GM19099 (cell line): ENCODE measurements around the gene ZHX3.

Experiments
- POLR2A ChIP-seq: IDR thresholded peaks from 3 replicates; pipeline ENCODE4 v1.6.1; 2011; ENCODE audit warnings: low read depth; ENCODE audit not compliant: insufficient read length; ENCODE audit errors: extremely low read depth

ZHX3 gene

DNA sequence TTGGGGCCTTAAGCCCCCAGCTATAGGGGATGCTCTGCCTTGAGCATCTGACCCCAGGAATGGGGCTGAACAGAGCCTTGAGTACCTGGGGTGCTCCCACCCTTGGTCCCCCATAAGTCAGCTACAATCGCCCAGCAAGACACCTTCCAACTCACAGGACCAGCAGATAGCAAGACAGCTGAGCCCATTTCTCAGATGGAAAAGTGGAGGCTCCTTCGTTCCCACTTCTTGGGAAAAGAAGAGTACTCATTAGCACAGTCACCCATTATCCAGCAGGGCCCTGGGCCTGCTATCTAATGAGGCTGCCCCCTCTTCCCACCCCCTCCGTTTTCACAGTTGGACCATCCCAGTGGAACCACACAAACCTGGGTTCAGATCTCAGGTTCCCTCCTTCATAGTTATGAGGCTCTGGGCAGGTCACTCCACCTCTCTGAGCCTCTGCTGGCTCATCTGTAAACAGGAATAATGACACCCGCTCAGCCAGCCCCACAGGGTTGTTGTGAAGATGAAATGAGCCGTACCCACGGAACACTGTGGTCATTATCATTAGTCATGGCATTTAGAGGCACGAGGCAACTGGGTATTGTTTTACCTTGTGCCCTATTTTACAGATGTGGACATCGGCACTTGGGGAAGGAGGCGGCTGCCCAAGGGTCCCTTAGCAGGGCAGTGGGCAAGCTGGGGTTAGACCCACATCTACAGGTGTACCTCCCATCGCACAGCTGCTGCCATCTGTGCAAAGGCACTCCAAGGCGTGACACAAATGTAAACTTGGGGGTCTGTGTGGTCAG, 27.6 kb upstream of the ZHX3 start:
- TF ChIP-seq POLR2A = no peak

DNA sequence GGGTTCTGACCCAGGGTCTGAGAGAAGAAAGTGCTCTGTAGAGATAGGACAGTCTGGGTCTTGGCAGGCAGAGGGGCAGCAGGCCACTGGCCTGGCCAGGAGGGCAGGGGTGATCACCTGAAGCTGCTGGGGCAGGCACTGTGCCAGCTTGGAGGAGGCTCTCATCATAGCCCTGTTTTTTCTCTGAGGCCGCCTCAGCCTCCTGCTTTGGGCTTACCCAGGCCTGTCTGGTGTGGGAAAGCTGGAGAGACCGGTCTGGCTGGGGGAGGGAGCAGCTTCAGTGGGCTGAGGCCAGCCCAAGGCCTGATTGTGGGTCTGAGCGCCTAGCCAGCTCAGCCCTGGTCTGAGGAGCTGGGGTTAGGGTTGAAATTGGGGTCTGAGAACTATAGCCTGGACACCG, 26.9 kb upstream of the ZHX3 start:
- no peak for TF ChIP-seq POLR2A

DNA sequence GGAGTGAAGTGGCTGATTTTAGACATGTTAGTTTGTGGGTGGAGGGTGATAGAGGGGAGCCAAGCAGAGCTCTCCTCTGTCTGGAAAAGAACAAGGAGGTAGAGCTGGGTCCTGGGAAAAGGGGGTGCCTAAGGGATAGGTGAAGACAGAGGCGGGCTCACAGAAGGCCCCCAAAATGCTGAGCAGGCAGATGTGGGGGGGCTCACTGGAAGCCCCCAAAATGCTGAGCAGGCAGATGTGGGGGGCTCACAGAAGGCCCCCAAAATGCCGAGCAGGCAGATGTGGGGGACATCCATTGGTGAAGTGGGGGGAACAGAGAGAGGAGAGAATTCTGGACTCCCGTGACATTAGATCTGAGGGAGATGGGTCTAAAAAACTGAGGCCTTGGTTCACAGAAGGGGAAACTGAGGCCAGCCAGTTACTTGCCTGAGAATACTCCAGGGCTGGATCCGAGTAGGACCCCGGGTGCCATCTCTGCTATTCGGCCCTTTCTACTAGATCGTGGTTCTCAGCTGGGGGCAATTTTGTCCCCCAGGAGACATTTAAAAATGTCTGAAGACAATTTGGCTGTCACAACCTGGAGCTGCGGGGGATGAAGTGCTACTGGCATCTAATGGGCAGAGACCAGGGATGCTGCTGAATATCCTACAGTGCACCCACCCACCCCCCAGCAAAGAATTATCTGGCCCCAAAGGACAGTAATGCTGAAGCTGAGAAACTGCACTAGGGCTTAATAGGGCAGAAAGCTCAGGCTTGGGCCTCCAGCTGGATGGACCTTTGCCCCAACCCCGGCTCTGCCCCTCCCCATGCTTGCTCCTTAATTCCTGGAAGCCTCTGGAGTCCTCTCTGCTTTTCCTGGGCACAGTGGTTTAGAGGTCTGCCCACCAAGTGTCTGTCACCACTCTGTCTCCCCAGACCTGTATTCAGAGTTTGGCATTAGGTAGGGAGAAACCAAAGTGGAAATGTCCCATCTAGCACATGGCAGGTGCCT, 25.2 kb upstream of the ZHX3 start:
- TF ChIP-seq POLR2A = no peak

DNA sequence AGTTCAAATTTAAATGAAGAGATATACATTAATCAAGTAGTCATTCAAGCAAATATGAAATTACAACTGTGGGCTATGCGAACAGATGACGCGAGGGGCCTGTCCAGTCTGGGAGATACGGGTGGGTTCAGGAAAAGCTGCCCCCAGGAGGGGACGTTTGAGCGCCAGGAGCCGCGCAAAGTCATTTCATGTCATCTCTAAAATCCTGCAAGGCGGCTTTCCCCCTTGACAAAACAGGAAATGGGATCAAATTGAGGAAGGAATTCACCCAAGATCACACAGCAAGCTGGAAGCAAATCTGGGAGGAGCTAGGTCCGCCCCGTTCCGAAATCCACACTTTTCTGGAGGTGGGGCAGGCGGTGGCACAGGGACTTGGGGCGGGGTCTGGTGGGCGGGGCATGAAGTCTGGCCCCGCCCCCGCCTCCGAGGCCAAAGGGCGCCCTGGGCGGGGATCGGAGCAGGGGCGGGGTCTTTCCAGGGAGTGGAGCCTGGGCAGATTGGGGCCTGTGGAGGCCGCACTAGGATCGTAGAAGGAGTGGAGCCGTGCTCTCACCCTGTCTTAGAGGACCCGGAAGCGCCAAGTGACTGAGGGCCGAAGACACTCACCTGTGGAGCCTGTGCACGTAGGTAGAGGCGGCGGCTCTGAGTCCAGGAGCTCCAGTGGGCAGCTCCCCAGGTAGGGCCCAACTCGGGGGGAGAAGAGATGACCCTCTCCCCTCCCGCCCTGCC, 23.0 kb upstream of the ZHX3 start, which contains the start of gene LPIN3:
LPIN3 (plus strand) TSS at position 495 of the 729 bp plus-strand sequence. CDS start 4,983 bp downstream, outside the sequence.
- TF ChIP-seq POLR2A = no peak

DNA sequence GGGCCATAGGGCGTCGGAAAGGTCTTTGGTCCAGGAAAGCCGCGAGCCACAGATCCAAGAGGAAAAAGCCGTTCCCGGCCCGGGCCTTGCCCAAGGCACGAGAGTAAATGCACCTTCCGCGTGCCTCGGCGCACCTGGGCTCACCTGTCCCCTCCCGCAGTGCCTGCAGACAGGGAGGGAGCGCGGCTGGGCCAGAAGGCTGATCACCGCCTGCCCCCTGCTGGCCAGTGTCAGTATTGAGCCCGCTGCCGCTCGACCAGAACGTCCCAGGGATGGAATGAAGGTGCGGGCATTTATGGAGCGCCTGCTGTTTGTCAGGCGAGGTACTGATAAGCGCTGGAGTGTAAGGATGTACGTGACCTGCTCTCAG, 22.4 kb upstream of the ZHX3 start:
- TF ChIP-seq POLR2A = no peak

DNA sequence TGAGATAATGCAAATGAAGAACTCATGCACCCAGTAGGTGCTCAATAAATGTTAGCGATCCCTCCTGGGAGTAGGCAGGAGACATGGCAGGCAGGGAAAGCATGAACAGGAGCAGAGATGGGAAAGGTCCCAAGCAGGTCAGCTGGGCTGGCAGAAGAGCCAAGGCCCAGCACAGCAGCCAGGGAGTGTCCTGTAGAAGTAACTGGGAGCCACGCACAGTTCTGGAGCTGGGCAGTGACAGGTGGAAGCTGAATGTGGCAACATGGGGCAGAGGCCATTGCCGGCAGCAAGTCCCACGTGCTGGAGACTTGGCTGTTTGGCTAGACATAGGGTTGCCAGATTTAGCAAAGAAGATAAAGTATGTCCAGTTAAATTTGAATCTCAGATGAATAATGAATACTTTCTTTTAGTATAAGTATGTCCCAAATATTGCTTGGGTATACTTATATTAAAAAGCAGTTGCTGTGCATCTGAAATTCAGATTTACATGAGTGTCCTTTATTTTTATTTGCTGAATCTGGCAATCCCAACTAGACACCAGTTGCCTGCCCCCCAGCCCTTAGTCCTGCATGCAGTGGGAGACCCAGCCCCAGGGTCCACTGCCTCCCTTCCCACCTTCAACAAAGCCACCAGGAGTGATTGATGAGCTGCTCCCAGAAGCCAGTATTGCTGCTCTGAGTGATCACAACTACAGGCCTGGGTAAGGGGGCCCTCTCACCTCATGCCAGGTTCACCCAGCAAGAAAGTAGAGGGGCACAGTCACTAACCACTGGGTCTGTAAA, 19.4 kb upstream of the ZHX3 start:
- no peak for TF ChIP-seq POLR2A

DNA sequence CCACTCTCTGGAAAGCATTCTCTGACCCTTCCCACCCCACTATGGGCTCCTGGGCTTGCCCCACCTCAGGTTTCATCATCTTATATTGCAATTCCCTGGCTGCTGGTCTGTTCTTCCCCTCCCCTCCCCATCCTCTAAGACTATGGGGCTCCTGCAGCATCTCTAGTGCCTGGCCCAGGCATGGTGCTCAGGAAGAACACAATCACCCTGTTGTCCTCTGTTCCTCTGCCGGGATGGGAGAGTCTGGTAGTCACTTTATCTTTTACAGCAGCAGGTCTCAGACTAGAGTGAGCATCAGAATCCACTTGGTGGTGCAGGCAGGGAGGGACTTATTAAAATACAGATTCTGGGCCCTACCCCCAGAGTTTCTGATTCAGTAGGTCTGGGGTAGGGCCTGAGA, 18.1 kb upstream of the ZHX3 start:
- TF ChIP-seq POLR2A = no peak

DNA sequence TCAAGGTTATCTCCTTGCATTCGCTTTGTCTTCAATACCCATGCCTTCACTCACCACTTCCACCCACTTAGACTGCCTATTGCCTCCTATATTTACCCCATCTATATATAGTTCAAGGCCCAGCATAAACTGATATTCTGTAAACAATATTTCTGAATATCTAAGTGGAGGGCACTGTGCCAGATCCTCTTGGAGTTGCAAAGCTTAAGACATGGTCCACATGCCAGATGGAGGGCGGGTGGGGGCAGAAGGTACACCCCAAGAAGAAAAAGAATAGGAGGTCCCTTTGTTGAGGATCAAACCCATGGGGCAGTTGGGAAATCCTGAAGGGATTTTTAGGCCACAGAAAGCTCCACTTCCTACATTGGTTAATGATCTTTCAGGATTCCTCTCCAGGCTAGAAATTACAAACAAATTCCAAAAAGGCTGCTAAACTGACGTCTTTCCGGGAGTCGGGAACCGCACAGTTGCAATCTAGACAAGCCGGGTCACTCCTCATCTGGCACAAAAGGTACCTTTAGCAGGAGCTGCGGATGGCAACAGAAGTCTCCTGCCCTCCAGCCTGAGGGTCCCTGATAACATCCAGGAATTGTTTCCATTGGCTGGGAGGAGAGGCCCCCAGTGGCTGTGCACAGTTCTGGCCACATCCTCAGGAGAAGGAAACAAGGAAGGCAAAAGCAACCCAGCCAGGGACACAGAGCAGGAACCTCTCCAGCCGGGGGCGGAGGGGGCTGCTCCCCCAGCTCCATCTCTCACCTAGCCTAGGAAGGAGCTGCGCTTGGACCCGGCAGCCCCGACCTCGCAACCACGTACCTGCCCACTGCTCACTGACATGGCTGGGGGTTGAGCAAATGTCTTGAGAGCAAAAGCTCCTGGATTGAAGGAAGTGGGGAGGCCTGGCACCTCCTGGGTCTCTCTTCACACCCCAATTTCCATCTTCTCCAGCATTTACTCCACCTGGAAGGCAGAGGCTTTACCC, 17.2 kb upstream of the ZHX3 start:
- TF ChIP-seq POLR2A = no peak

DNA sequence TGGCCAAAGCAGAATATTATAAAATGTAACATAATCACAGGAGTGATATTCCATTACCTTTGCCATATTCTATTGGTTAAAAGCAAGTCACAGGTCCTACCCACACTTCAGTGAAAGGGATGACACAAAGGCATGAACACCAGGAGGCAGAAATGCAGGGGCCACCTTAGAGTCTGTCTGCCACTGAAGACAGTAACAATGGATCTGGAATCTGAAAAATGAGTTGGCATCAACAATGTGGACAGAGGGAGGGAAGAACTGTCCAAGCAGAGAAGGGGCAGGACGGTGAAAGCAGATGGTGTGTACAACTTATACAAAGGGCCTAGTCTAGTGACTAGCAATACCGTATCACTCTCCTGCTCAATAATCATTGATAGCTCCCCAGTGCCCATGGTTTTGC, 16.5 kb upstream of the ZHX3 start:
- TF ChIP-seq POLR2A = no peak

DNA sequence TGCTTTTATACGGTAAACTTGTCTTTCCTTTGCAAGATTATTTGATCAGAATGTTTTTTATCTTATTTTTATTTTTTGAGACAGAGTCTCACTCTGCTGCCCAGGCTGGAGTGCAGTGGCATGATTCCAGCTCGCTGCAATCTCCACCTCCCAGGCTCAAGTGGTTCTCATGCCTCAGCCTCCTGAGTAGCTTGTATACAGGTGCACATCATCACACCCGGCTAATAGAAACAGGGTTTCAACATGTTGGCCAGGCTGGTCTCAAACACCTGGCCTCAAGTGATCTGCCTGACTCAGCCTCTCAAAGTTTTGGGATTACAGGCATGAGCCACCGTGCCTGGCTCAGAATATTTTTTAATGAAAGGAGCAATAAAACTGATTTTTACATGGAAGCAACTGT, 14.2 kb upstream of the ZHX3 start:
- TF ChIP-seq POLR2A = no peak

DNA sequence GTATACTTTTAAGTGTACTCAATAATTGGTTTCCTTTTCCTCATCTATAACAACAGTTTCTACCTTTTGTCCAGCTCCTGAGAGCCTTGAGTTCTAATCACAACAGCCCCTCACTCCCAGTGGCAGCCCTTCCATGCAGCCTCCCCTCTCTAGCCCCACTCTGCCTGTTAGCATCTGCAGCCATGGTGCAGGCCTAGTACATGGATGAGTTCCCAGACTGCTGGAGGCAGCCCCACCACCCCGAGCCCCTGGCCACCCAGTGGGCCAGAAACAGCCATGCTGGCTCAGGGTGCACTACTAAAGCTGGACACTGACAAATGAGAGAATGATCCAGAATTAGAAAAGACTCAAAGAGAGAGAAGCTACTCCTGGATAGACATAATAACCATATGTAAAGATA, 13.4 kb upstream of the ZHX3 start:
- TF ChIP-seq POLR2A = no peak

DNA sequence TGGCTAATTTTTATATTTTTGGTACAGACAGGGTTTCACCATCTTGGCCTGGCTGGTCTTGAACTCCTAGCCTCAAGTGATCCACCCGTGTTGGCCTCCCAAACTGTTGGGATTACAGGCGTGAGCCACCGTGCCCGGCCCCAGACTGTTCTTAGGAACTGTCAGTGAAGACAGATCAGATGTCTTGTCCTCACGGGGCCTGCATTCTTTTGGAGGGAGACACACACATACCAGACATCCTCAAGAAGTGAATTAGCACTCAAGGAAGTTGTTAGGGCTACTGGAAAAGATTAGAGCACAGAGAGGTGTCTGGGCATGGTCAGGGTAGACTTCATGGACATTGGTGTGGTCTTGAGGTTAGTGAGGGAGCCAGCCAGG, 12.8 kb upstream of the ZHX3 start:
- no peak for TF ChIP-seq POLR2A
